HepG2 (cell line): ENCODE data around the gene PFKL. TPM values are rescaled to one million over a fixed set of nuclear protein-coding genes. Genes with fewer than 3 reads are reported as not detected.

Source experiments
- HMG20B ChIP-seq: conservative IDR thresholded peaks from 2 replicates; pipeline ENCODE4 v1.6.1; 2016; ENCODE audit warnings: missing genetic modification reagents, missing compliant biosample characterization
- IRF2 ChIP-seq: IDR thresholded peaks from 2 replicates; pipeline ENCODE4 v1.6.1; 2018; ENCODE audit warnings: missing genetic modification reagents, missing compliant biosample characterization
- KLF12 ChIP-seq: sonication (generic); formaldehyde crosslinking; IDR thresholded peaks from 2 replicates; pipeline ENCODE4 v1.4.0; 2020; ENCODE audit warnings: missing genetic modification reagents, borderline replicate concordance
- KLF13 ChIP-seq: sonication (generic); formaldehyde crosslinking; IDR thresholded peaks from 2 replicates; pipeline ENCODE4 v1.4.0; 2020; ENCODE audit warnings: mild to moderate bottlenecking, missing genetic modification reagents
- NKX3-1 ChIP-seq: sonication (generic); formaldehyde crosslinking; IDR thresholded peaks from 2 replicates; pipeline ENCODE4 v1.5.0; 2020; ENCODE audit warnings: missing genetic modification reagents
- NONO ChIP-seq, 2 experiments: fragments of 450-650 bp in 1 of 2; sonication (generic) in 1 of 2; formaldehyde crosslinking in 1 of 2; IDR thresholded peaks in 1 of 2; conservative IDR thresholded peaks in 1 of 2; 2 replicates each; pipeline versions ENCODE4 v1.6.1 to v1.8.0; 2017 to 2022; ENCODE audit warnings: mild to moderate bottlenecking in 1 of 2, missing genetic modification reagents in 1 of 2, moderate library complexity in 1 of 2
- NR3C1 ChIP-seq: sonication (generic); formaldehyde crosslinking; IDR thresholded peaks from 2 replicates; pipeline ENCODE4 v1.4.0; 2020; ENCODE audit warnings: missing genetic modification reagents
- NRL ChIP-seq: sonication (generic); formaldehyde crosslinking; IDR thresholded peaks from 2 replicates; pipeline ENCODE4 v1.5.0; 2020; ENCODE audit warnings: missing genetic modification reagents, mild to moderate bottlenecking, moderate library complexity, borderline replicate concordance
- POLR2AphosphoS2 ChIP-seq: IDR thresholded peaks from 2 replicates; pipeline ENCODE4 v1.6.1; 2011; ENCODE audit warnings: low read depth, low read length, improper control_type of control experiment
- SALL1 ChIP-seq: sonication (generic); formaldehyde crosslinking; IDR thresholded peaks from 2 replicates; pipeline ENCODE4 v1.8.0; 2022; ENCODE audit warnings: mild to moderate bottlenecking, missing genetic modification reagents
- XRCC5 ChIP-seq: fragments of 200-400 bp; formaldehyde crosslinking; optimal IDR thresholded peaks from 2 replicates; pipeline ENCODE3; 2017; ENCODE audit warnings: mild to moderate bottlenecking, low read length
- ZNF292 ChIP-seq: sonication (generic); formaldehyde crosslinking; IDR thresholded peaks from 2 replicates; pipeline ENCODE4 v1.8.1; 2022; ENCODE audit warnings: mild to moderate bottlenecking, low read depth, missing genetic modification reagents, borderline replicate concordance
- ZNF431 ChIP-seq: sonication (generic); formaldehyde crosslinking; IDR thresholded peaks from 2 replicates; pipeline ENCODE4 v1.9.0; 2022; ENCODE audit warnings: missing genetic modification reagents, low read depth, mild to moderate bottlenecking, borderline replicate concordance
- ZNF782 ChIP-seq: sonication (generic); formaldehyde crosslinking; IDR thresholded peaks from 2 replicates; pipeline ENCODE4 v1.4.0; 2020; ENCODE audit warnings: missing genetic modification reagents, mild to moderate bottlenecking, borderline replicate concordance
- polyA plus RNA-seq, 8 experiments: library from polyadenylated mRNA; depleted of rRNA in 3 of 8; stranded (reverse) in 7 of 8; unstranded in 1 of 8; fragments of >200 nt; fragmentation: Illumina TruSeq in 4 of 8; extraction: Trizol in 4 of 8; gene quantifications; 2 replicates each; pipeline versions ENCODE4 v1.2.1 to v1.2.3, GENCODE V29; 2011 to 2016; ENCODE audit warnings: low read depth in 4 of 8, missing spikeins in 1 of 8, mixed read lengths in 1 of 8; ENCODE audit not compliant: insufficient read depth in 1 of 8
- total RNA-seq, 5 experiments: library from RNA; depleted of rRNA; stranded (reverse); fragments of >200 nt; fragmentation: Illumina TruSeq; extraction: Trizol; gene quantifications; 2 replicates each; pipeline ENCODE4 v1.2.3, GENCODE V29; 2016; ENCODE audit warnings: low read depth in 1 of 5
- TF ChIP-seq, protein P1 (sequence below): sonication (generic); formaldehyde crosslinking; IDR thresholded peaks from 2 replicates; pipeline ENCODE4 v1.5.1; 2020; ENCODE audit warnings: missing genetic modification reagents, mild to moderate bottlenecking, borderline replicate concordance
- TF ChIP-seq, protein P2 (sequence below): sonication (generic); formaldehyde crosslinking; IDR thresholded peaks from 2 replicates; pipeline ENCODE4 v1.8.1; 2023; ENCODE audit warnings: missing genetic modification reagents, inconsistent platforms, borderline replicate concordance
- TF ChIP-seq, protein P3 (sequence below): sonication (generic); formaldehyde crosslinking; IDR thresholded peaks from 2 replicates; pipeline ENCODE4 v1.4.0; 2020; ENCODE audit warnings: missing genetic modification reagents, borderline replicate concordance
- TF ChIP-seq, protein P4 (sequence below): sonication (generic); formaldehyde crosslinking; conservative IDR thresholded peaks from 2 replicates; pipeline ENCODE4 v1.4.0; 2020; ENCODE audit warnings: missing genetic modification reagents
- TF ChIP-seq, protein P5 (sequence below): conservative IDR thresholded peaks from 2 replicates; pipeline ENCODE4 v1.6.1; 2018; ENCODE audit warnings: missing genetic modification reagents

PFKL gene
- total and polyA plus RNA-seq, 2 of the 13 experiments (the other 11 are each of a cell fraction or from before 2014, with no cell fraction given): 92.8 to 106 TPM

DNA sequence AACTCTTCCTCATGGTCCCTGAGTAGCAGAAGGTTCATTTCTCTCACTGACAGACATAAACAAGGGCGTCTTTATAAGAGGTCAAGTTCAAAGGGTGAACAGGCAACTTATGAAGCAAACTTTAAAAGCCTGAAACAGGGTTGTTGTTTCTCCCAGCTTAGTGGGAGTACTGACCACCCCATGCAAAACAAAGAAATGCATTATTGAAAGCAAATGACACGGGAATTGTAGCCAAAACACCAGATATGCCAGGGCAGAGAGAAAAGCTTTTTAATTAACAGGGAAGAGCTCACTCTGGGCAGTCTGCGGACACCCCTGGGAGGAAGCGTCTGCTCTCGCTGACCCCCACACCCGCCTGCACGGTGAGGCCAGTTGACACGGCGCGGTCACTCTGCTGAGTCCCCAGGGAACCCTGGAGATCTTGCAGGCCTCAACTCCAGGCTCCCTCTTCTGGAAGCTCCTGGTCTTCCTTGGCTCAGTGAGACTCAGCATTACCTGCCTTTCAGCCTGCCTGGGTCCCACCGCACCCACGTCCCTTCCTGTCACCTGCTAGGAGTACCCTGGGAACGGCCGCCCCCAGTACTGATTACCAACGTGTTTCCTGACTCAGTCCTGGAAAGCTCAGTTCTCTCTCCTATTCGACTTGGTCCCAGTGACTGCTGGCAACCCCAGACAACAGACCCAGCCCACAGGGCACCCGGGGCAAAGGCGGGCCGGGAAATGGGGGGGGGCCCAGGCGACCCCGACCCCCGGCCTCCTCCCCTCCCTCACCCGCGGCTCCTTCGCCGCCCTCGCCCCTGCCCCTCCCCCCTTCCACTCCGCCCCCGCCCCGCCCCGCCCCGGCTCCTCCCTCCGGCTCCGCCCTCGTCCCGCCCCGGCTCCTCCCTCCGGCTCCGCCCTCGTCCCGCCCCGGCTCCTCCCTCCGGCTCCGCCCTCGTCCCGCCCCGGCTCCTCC lies 38.4 kb downstream of the PFKL start (continued):
- TF ChIP-seq, protein P1, sequence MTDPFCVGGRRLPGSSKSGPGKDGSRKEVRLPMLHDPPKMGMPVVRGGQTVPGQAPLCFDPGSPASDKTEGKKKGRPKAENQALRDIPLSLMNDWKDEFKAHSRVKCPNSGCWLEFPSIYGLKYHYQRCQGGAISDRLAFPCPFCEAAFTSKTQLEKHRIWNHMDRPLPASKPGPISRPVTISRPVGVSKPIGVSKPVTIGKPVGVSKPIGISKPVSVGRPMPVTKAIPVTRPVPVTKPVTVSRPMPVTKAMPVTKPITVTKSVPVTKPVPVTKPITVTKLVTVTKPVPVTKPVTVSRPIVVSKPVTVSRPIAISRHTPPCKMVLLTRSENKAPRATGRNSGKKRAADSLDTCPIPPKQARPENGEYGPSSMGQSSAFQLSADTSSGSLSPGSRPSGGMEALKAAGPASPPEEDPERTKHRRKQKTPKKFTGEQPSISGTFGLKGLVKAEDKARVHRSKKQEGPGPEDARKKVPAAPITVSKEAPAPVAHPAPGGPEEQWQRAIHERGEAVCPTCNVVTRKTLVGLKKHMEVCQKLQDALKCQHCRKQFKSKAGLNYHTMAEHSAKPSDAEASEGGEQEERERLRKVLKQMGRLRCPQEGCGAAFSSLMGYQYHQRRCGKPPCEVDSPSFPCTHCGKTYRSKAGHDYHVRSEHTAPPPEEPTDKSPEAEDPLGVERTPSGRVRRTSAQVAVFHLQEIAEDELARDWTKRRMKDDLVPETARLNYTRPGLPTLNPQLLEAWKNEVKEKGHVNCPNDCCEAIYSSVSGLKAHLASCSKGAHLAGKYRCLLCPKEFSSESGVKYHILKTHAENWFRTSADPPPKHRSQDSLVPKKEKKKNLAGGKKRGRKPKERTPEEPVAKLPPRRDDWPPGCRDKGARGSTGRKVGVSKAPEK (CRISPR knock-in tag): no peak
- TF ChIP-seq NKX3-1 (CRISPR knock-in tag) (no peak), NR3C1 (CRISPR knock-in tag) (no peak), IRF2 (CRISPR knock-in tag) (no peak), SALL1 (CRISPR knock-in tag) (peak; percentile 31; the same call in 1 of the 2 replicates), XRCC5 (peak; percentile 48), ZNF782 (no peak), POLR2AphosphoS2 (no peak), ZNF431 (CRISPR knock-in tag) (no peak), KLF13 (no peak), NONO (IDR thresholded peaks at IDR 0.05) (no peak), NONO (CRISPR knock-in tag; conservative IDR thresholded peaks at IDR 0.05) (no peak), NRL (peak; percentile 79; the same call in 1 of the 2 replicates), ZNF292 (CRISPR knock-in tag) (no peak), KLF12 (CRISPR knock-in tag) (no peak), HMG20B (CRISPR knock-in tag) (no peak)
- TF ChIP-seq, protein P2, sequence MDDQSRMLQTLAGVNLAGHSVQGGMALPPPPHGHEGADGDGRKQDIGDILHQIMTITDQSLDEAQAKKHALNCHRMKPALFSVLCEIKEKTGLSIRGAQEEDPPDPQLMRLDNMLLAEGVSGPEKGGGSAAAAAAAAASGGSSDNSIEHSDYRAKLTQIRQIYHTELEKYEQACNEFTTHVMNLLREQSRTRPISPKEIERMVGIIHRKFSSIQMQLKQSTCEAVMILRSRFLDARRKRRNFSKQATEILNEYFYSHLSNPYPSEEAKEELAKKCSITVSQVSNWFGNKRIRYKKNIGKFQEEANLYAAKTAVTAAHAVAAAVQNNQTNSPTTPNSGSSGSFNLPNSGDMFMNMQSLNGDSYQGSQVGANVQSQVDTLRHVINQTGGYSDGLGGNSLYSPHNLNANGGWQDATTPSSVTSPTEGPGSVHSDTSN: no peak
- TF ChIP-seq, protein P3, sequence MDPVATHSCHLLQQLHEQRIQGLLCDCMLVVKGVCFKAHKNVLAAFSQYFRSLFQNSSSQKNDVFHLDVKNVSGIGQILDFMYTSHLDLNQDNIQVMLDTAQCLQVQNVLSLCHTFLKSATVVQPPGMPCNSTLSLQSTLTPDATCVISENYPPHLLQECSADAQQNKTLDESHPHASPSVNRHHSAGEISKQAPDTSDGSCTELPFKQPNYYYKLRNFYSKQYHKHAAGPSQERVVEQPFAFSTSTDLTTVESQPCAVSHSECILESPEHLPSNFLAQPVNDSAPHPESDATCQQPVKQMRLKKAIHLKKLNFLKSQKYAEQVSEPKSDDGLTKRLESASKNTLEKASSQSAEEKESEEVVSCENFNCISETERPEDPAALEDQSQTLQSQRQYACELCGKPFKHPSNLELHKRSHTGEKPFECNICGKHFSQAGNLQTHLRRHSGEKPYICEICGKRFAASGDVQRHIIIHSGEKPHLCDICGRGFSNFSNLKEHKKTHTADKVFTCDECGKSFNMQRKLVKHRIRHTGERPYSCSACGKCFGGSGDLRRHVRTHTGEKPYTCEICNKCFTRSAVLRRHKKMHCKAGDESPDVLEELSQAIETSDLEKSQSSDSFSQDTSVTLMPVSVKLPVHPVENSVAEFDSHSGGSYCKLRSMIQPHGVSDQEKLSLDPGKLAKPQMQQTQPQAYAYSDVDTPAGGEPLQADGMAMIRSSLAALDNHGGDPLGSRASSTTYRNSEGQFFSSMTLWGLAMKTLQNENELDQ: no peak
- TF ChIP-seq, protein P4, sequence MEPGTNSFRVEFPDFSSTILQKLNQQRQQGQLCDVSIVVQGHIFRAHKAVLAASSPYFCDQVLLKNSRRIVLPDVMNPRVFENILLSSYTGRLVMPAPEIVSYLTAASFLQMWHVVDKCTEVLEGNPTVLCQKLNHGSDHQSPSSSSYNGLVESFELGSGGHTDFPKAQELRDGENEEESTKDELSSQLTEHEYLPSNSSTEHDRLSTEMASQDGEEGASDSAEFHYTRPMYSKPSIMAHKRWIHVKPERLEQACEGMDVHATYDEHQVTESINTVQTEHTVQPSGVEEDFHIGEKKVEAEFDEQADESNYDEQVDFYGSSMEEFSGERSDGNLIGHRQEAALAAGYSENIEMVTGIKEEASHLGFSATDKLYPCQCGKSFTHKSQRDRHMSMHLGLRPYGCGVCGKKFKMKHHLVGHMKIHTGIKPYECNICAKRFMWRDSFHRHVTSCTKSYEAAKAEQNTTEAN (CRISPR knock-in tag): no peak
- TF ChIP-seq, protein P5, sequence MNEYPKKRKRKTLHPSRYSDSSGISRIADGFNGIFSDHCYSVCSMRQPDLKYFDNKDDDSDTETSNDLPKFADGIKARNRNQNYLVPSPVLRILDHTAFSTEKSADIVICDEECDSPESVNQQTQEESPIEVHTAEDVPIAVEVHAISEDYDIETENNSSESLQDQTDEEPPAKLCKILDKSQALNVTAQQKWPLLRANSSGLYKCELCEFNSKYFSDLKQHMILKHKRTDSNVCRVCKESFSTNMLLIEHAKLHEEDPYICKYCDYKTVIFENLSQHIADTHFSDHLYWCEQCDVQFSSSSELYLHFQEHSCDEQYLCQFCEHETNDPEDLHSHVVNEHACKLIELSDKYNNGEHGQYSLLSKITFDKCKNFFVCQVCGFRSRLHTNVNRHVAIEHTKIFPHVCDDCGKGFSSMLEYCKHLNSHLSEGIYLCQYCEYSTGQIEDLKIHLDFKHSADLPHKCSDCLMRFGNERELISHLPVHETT (CRISPR knock-in tag): no peak; the same call in 1 of the 2 replicates
